MM.1S (cell line): ENCODE results near the gene AP1B1.
"Not testable (repeated sequence)": the region's sequence is repeated elsewhere in the genome, so short reads cannot be mapped to it uniquely, and the experiment has no call there.

Experiments used
- DNase-seq: peaks from one replicate; pipeline ENCODE4 v3.0.0-alpha.2; 2015
- H2AFZ ChIP-seq: fragments of 300-600 bp; sonication (generic); 2 replicates; pipeline ENCODE4 v1.6.0; 2016; ENCODE audit warnings: antibody characterized with exemption, low read length
- H3F3A ChIP-seq: fragments of 300-600 bp; sonication (generic); 2 replicates; pipeline ENCODE4 v1.6.1; 2016; ENCODE audit warnings: mild to moderate bottlenecking, antibody characterized with exemption, low read length, moderate library complexity, mixed read lengths; ENCODE audit not compliant: insufficient read depth
- H3K27ac ChIP-seq: fragments of 300-600 bp; sonication (generic); 2 replicates; pipeline ENCODE4 v1.5.1; 2016; ENCODE audit warnings: mild to moderate bottlenecking, low read length
- H3K27me3 ChIP-seq: fragments of 300-600 bp; sonication (generic); replicated peaks from 2 replicates; pipeline ENCODE4 v1.6.0; 2016; ENCODE audit warnings: low read length; ENCODE audit not compliant: insufficient read depth
- H3K36me3 ChIP-seq: fragments of 300-600 bp; sonication (generic); replicated peaks from 2 replicates; pipeline ENCODE4 v1.6.1; 2016; ENCODE audit warnings: mild to moderate bottlenecking, low read length, mixed read lengths; ENCODE audit not compliant: insufficient read depth
- H3K4me1 ChIP-seq: fragments of 300-600 bp; sonication (generic); 2 replicates; pipeline ENCODE4 v1.6.1; 2016; ENCODE audit warnings: low read length, mixed read lengths
- H3K4me2 ChIP-seq: fragments of 300-600 bp; sonication (generic); 2 replicates; pipeline ENCODE4 v1.6.0; 2016; ENCODE audit warnings: low read depth, low read length
- H3K4me3 ChIP-seq: fragments of 300-600 bp; sonication (generic); 2 replicates; pipeline ENCODE4 v1.5.1; 2016; ENCODE audit warnings: low read length, mixed read lengths
- H3K79me2 ChIP-seq: fragments of 300-600 bp; sonication (generic); 2 replicates; pipeline ENCODE4 v1.6.1; 2016; ENCODE audit warnings: mixed run types, low read length, mixed read lengths
- H3K9ac ChIP-seq: fragments of 300-600 bp; sonication (generic); 2 replicates; pipeline ENCODE4 v1.6.1; 2016; ENCODE audit warnings: low read length, mixed read lengths
- H3K9me2 ChIP-seq: fragments of 300-600 bp; sonication (generic); replicated peaks from 2 replicates; pipeline ENCODE4 v1.6.1; 2016; ENCODE audit warnings: mild to moderate bottlenecking, low read length, mixed read lengths; ENCODE audit not compliant: insufficient read depth
- H3K9me3 ChIP-seq: fragments of 300-600 bp; sonication (generic); replicated peaks from 2 replicates; pipeline ENCODE4 v1.6.1; 2016; ENCODE audit warnings: mild to moderate bottlenecking, low read length, mixed read lengths; ENCODE audit not compliant: insufficient read depth
- H4K20me1 ChIP-seq: fragments of 300-600 bp; sonication (generic); 2 replicates; pipeline ENCODE4 v1.6.1; 2016; ENCODE audit warnings: mild to moderate bottlenecking, low read length, moderate library complexity, mixed read lengths; ENCODE audit not compliant: insufficient read depth
- CTCF ChIP-seq: fragments of 300-600 bp; sonication (generic); IDR thresholded peaks from 2 replicates; pipeline ENCODE4 v1.5.1; 2016; ENCODE audit warnings: antibody characterized with exemption, low read length, mixed read lengths
- EZH2 ChIP-seq: fragments of 300-600 bp; sonication (generic); optimal IDR thresholded peaks from 2 replicates; pipeline ENCODE3; 2017; ENCODE audit warnings: low read depth, mild to moderate bottlenecking, antibody characterized with exemption, low read length, mixed read lengths
- EZH2phosphoT487 ChIP-seq: fragments of 300-600 bp; sonication (generic); IDR thresholded peaks from 2 replicates; pipeline ENCODE4 v1.6.1; 2018; ENCODE audit warnings: antibody characterized with exemption, low read length

The AP1B1 gene

DNA sequence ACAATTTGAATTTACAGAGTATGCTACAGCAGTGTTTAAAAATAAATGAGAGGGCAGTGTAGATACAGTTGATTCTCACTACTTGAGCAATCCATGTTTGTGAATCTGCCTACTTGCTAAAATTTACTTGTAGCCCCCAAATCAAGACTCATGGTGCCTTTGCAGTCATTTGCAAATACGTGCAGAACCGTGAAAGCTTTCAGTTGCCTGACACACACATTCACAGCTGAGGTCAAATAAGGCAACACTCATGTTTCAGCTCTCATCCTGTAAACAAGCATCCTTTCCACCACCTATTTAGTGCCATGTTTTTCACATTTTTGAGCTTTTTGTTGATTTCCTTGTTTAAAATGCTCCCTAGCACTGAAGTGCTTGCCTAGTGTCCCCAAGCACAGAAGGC lies 40.3 kb downstream of the AP1B1 start:
- Histone ChIP-seq H3K4me3 (no peak overlapping the region), H3K4me2 (no peak overlapping the region), H3K27ac (no peak overlapping the region), H3K9me3 (no peaks in the 10 kb centered on the region), H3K9ac (no peak overlapping the region), H3F3A (no peaks in the 10 kb centered on the region), H4K20me1 (no peaks in the 10 kb centered on the region), H2AFZ (no peak overlapping the region), H3K36me3 (peaks cover 8% of the 10 kb centered on the region; the same call in 1 of the 2 replicates), H3K4me1 (no peaks in the 10 kb centered on the region), H3K9me2 (no peaks in the 10 kb centered on the region), H3K27me3 (no peaks in the 10 kb centered on the region), H3K79me2 (no peaks in the 10 kb centered on the region)
- DNase-seq: no peak
- TF ChIP-seq EZH2 (no peak), EZH2phosphoT487 (no peak), CTCF (no peak)

DNA sequence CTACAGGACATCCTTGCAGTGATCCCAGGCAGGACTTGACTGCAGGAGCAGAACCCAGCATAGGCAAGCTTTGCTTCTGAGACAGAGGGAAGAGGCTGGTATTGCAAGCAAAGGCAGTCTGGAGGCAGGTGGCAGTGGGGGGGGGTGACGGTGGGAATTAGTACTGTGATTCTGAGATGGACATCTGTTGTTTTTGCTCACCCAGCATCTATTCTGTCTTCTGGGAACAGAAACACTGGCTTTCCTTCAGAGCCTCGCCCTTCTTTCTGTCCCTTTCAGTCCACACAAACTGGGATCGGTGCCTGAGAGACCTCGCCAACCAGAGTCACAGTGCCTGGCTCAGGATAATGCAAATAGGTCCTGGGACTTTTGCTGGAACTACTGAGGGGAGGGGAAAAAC lies 41.7 kb downstream of the AP1B1 start:
- no peak for DNase-seq
- Histone ChIP-seq H3K9me2 (no peaks in the 10 kb centered on the region), H3K4me1 (no peaks in the 10 kb centered on the region), H3K36me3 (0 out of 2 replicates have a peak, but pooled peaks cover 6% of the 10 kb centered on the region), H3K9ac (no peak overlapping the region), H3K27ac (no peak overlapping the region), H2AFZ (no peak overlapping the region), H3K27me3 (no peaks in the 10 kb centered on the region), H3K79me2 (no peaks in the 10 kb centered on the region), H3K4me2 (no peak overlapping the region), H3F3A (no peaks in the 10 kb centered on the region), H4K20me1 (no peaks in the 10 kb centered on the region), H3K9me3 (no peaks in the 10 kb centered on the region), H3K4me3 (no peak overlapping the region)
- TF ChIP-seq EZH2 (no peak), CTCF (no peak)

- H3K79me2 ChIP-seq: no peaks in the 10 kb centered on the region
- no peaks in the 10 kb centered on the region for H3K4me1 ChIP-seq
- DNase-seq: no peak
- no peak overlapping the region for H2AFZ ChIP-seq
- H3K9me2 ChIP-seq: no peaks in the 10 kb centered on the region
- no peaks in the 10 kb centered on the region for H3F3A ChIP-seq
- no peaks in the 10 kb centered on the region for H3K27me3 ChIP-seq
- no peaks in the 10 kb centered on the region for H4K20me1 ChIP-seq
- H3K9ac ChIP-seq: no peak overlapping the region
- no peak overlapping the region for H3K4me3 ChIP-seq
- no peak overlapping the region for H3K27ac ChIP-seq
- no peak overlapping the region for H3K4me2 ChIP-seq
- H3K9me3 ChIP-seq: no peaks in the 10 kb centered on the region
- 0 out of 2 replicates have a peak, but pooled peaks cover 6% of the 10 kb centered on the region for H3K36me3 ChIP-seq
- TF ChIP-seq EZH2phosphoT487 (no peak), CTCF (no peak)
Observed at GRCh38 chr22:29345932-29346331, 42.4 kb downstream of the AP1B1 start.

- not testable (repeated sequence) for H3K9ac ChIP-seq, H3F3A ChIP-seq, DNase-seq, H3K4me2 ChIP-seq, H3K9me3 ChIP-seq, H3K27ac ChIP-seq, H4K20me1 ChIP-seq, H3K9me2 ChIP-seq, H3K27me3 ChIP-seq, H3K36me3 ChIP-seq, H3K4me1 ChIP-seq, H2AFZ ChIP-seq, H3K4me3 ChIP-seq, H3K79me2 ChIP-seq
Observed at GRCh38 chr22:29344889-29345288, 43.5 kb downstream of the AP1B1 start.
